ENCODE measurements around the gene ASB7.

Gene ASB7

GRCh38 chr15:100592898-100593297 is 9.5 kb upstream of the ASB7 start:
- DNase-seq (ENCODE audit: low read depth, low spot score) = peak; percentile 47
- H3K4me3 ChIP-seq (ENCODE audit: low read depth, low read length) = no peak overlapping the region
- TF ChIP-seq, protein P1, sequence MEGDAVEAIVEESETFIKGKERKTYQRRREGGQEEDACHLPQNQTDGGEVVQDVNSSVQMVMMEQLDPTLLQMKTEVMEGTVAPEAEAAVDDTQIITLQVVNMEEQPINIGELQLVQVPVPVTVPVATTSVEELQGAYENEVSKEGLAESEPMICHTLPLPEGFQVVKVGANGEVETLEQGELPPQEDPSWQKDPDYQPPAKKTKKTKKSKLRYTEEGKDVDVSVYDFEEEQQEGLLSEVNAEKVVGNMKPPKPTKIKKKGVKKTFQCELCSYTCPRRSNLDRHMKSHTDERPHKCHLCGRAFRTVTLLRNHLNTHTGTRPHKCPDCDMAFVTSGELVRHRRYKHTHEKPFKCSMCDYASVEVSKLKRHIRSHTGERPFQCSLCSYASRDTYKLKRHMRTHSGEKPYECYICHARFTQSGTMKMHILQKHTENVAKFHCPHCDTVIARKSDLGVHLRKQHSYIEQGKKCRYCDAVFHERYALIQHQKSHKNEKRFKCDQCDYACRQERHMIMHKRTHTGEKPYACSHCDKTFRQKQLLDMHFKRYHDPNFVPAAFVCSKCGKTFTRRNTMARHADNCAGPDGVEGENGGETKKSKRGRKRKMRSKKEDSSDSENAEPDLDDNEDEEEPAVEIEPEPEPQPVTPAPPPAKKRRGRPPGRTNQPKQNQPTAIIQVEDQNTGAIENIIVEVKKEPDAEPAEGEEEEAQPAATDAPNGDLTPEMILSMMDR (IDR thresholded peaks at IDR 0.05; ENCODE audit: insufficient read depth, low read length, missing control alignments) = no peak
- ChIA-PET CTCF (interaction anchor here (1.1 kb wide), 1 partner anchor 415 kb away, joined by 3 read pairs; no protein-coding TSS in a partner anchor), POLR2A (interaction anchor here (0.6 kb wide), 1 partner anchor 9 kb away, joined by 3 read pairs; the partner anchor contains the start of genes ASB7 and LINS1)

- ChIA-PET CTCF (interaction anchor here (0.8 to 1.1 kb wide), 2 partner anchors 21 to 415 kb away, joined by 3 to 4 read pairs; no protein-coding TSS in a partner anchor), POLR2A (interaction anchor here (0.6 kb wide), 1 partner anchor 9 kb away, joined by 3 read pairs; the partner anchor contains the start of genes ASB7 and LINS1)
- no peak for DNase-seq (ENCODE audit: low read depth, low spot score)
- H3K4me3 ChIP-seq (ENCODE audit: low read depth, low read length) = no peak overlapping the region
- TF ChIP-seq, protein P1 (IDR thresholded peaks at IDR 0.05; ENCODE audit: insufficient read depth, low read length, missing control alignments) = no peak
Measured at GRCh38 chr15:100593431-100593830, 9.0 kb upstream of the ASB7 start.

DNA sequence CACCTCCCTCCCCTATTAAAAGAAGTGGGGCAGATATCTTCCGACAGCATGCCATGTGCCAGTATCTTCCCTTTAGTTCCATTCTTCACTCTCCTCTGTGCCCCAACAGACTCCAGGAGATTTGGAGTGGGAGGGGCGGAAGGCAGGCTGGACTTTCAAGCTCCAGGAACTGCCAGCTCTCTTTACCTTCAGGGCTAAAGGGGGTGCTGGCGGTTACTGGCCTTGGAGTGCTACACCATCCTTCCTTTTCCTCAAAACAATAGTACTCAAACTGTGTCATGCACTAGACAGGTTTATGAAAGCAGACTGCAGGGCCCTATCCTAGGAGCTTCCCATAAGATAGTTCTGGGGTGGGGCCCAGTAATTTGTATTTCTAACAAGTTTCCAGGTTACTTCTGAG is 6.4 kb upstream of the ASB7 start:
- ChIA-PET POLR2A (no interaction called here), CTCF (interaction anchor here (0.7 kb wide), 1 partner anchor 11 kb away, joined by 3 read pairs; no protein-coding TSS in a partner anchor)
- DNase-seq (ENCODE audit: low read depth, low spot score) = no peak
- TF ChIP-seq, protein P1 (IDR thresholded peaks at IDR 0.05; ENCODE audit: insufficient read depth, low read length, missing control alignments) = no peak
- H3K4me3 ChIP-seq (ENCODE audit: low read depth, low read length) = no peak overlapping the region

DNA sequence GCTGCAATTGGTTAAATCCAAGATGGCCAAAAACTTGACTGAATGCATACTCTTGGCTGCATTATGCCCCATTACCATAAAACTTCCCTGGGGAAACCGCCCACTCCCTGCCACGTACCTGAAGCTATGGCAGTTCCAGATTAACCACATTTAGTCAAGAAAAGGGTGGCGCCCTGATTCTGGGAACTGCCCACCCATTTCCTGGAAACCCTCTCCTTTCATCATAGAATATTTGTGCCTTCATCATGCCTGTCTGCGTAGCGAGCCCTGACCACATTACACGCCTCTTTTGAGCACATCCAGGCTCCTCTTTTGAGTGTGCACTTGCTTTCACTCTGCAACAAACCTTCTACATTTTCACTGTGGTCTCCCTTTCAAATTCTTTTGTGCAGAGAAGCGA is 5.6 kb upstream of the ASB7 start:
- no peak for DNase-seq (ENCODE audit: low read depth, low spot score)
- ChIA-PET CTCF (interaction anchor here (0.7 to 1.7 kb wide), 2 partner anchors 9 to 10 kb away, joined by 3 to 5 read pairs; no protein-coding TSS in a partner anchor), POLR2A (no interaction called here)
- TF ChIP-seq, protein P1 (IDR thresholded peaks at IDR 0.05; ENCODE audit: insufficient read depth, low read length, missing control alignments) = no peak
- H3K4me3 ChIP-seq (ENCODE audit: low read depth, low read length) = no peak overlapping the region

GRCh38 chr15:100597862-100598261 is 4.5 kb upstream of the ASB7 start:
- no peak overlapping the region for H3K4me3 ChIP-seq (ENCODE audit: low read depth, low read length)
- ChIA-PET CTCF (interaction anchor here (1.7 kb wide), 1 partner anchor 10 kb away, joined by 5 read pairs; no protein-coding TSS in a partner anchor), POLR2A (no interaction called here)
- no peak for DNase-seq (ENCODE audit: low read depth, low spot score)
- TF ChIP-seq, protein P1 (IDR thresholded peaks at IDR 0.05; ENCODE audit: insufficient read depth, low read length, missing control alignments) = no peak

GRCh38 chr15:100598655-100599054 is 3.7 kb upstream of the ASB7 start:
- TF ChIP-seq, protein P1 (IDR thresholded peaks at IDR 0.05; ENCODE audit: insufficient read depth, low read length, missing control alignments) = no peak
- POLR2A ChIA-PET = no interaction called here
- H3K4me3 ChIP-seq (ENCODE audit: low read depth, low read length) = no peak overlapping the region
- CTCF ChIA-PET = no interaction called here
- no peak for DNase-seq (ENCODE audit: low read depth, low spot score)
